Stomach (tissue), 4 donors: ENCODE results near the gene RPS6KC1.

Experiments used
- CTCF ChIP-seq, 7 experiments: fragments of 450-650 bp in 4 of 7; fragments of 200-600 bp in 3 of 7; sonication (generic) in 3 of 7; IDR thresholded peaks; one replicate each; pipeline ENCODE4 v1.5.1; 2016 to 2019; ENCODE audit warnings: antibody characterized with exemption in 7 of 7, control low read depth in 2 of 7, mild to moderate bottlenecking in 1 of 7
- EP300 ChIP-seq: sonication (generic); formaldehyde crosslinking; IDR thresholded peaks from one replicate; pipeline ENCODE4 v1.6.1; 2017; ENCODE audit warnings: antibody characterized with exemption
- POLR2A ChIP-seq, 4 donors: fragments of 450-650 bp; IDR thresholded peaks; one replicate each; pipeline ENCODE4 v1.6.1; 2016; ENCODE audit warnings: antibody characterized with exemption in 4 of 4, control low read depth in 2 of 4, mild to moderate bottlenecking in 1 of 4, moderate library complexity in 1 of 4

GRCh38 chr1:213017447-213018273 is 33.4 kb upstream of the RPS6KC1 start:
- no peak for TF ChIP-seq POLR2A (IDR thresholded peaks at IDR 0.05)
- TF ChIP-seq CTCF (IDR thresholded peaks at IDR 0.05): no peak
- no peak for TF ChIP-seq EP300
